Gastroesophageal sphincter (tissue), 4 donors: ENCODE data around the gene CCL17. TPM values are rescaled to one million over a fixed set of nuclear protein-coding genes. Genes with fewer than 3 reads are reported as not detected.

Experiments used
- ATAC-seq: fragments of 150-250 bp; one replicate; pipeline ENCODE4 v1.9.1; 2016; ENCODE audit warnings: mild to moderate bottlenecking, moderate library complexity
- H3K27ac ChIP-seq, 4 donors: fragments of 200-600 bp; sonication (generic) in 3 of 4; 1 replicate in 3 of 4; 2 replicates in 1 of 4; pipeline ENCODE4 v1.5.1; 2016 to 2019
- H3K27me3 ChIP-seq: fragments of 200-600 bp; sonication (generic); one replicate; pipeline ENCODE4 v1.5.1; 2019
- H3K36me3 ChIP-seq, 2 donors: fragments of 200-600 bp; sonication (generic); one replicate each; pipeline ENCODE4 v1.5.1; 2019; ENCODE audit warnings: control low read depth in 1 of 2
- H3K4me1 ChIP-seq, 3 donors: fragments of 200-600 bp; sonication (generic); 1 replicate in 2 of 3; 2 replicates in 1 of 3; pipeline ENCODE4 v1.5.1; 2016 to 2019; ENCODE audit warnings: control low read depth in 2 of 3
- H3K4me3 ChIP-seq, 2 donors: fragments of 200-600 bp; sonication (generic); one replicate each; pipeline ENCODE4 v1.5.1; 2019; ENCODE audit warnings: mild to moderate bottlenecking in 1 of 2, moderate library complexity in 1 of 2
- H3K9me3 ChIP-seq, 3 donors: fragments of 200-600 bp; sonication (generic); one replicate each; pipeline ENCODE4 v1.5.1; 2017 to 2019; ENCODE audit warnings: control low read depth in 2 of 3
- CTCF ChIP-seq, 4 experiments: fragments of 200-600 bp in 2 of 4; fragments of 450-650 bp in 2 of 4; sonication (generic) in 1 of 4; IDR thresholded peaks; one replicate each; pipeline ENCODE4 v1.5.1; 2017 to 2019; ENCODE audit warnings: antibody characterized with exemption in 4 of 4, mild to moderate bottlenecking in 2 of 4, moderate library complexity in 2 of 4
- EP300 ChIP-seq: sonication (generic); formaldehyde crosslinking; IDR thresholded peaks from one replicate; pipeline ENCODE4 v1.6.1; 2017; ENCODE audit warnings: antibody characterized with exemption, mild to moderate bottlenecking
- POLR2A ChIP-seq, 2 donors: fragments of 450-650 bp; IDR thresholded peaks; one replicate each; pipeline ENCODE4 v1.6.1; 2017; ENCODE audit warnings: antibody characterized with exemption in 2 of 2, mild to moderate bottlenecking in 2 of 2, moderate library complexity in 1 of 2
- POLR2AphosphoS5 ChIP-seq: sonication (generic); formaldehyde crosslinking; IDR thresholded peaks from one replicate; pipeline ENCODE4 v1.6.1; 2017; ENCODE audit warnings: antibody characterized with exemption
- WGBS, 2 donors: methylation state at CpG; one replicate each; pipeline ENCODE4 v1.1.5; 2018; ENCODE audit warnings: low coverage in 1 of 2; 5-methylcytosine and 5-hydroxymethylcytosine counted together
- total RNA-seq, 4 donors: library from RNA; depleted of rRNA; stranded (reverse); fragments of >200 nt; gene quantifications; one replicate each; pipeline ENCODE4 v1.1.0, GENCODE V29; 2016

The CCL17 gene
- total RNA-seq, 4 donors from 2014 or later = not detected

DNA sequence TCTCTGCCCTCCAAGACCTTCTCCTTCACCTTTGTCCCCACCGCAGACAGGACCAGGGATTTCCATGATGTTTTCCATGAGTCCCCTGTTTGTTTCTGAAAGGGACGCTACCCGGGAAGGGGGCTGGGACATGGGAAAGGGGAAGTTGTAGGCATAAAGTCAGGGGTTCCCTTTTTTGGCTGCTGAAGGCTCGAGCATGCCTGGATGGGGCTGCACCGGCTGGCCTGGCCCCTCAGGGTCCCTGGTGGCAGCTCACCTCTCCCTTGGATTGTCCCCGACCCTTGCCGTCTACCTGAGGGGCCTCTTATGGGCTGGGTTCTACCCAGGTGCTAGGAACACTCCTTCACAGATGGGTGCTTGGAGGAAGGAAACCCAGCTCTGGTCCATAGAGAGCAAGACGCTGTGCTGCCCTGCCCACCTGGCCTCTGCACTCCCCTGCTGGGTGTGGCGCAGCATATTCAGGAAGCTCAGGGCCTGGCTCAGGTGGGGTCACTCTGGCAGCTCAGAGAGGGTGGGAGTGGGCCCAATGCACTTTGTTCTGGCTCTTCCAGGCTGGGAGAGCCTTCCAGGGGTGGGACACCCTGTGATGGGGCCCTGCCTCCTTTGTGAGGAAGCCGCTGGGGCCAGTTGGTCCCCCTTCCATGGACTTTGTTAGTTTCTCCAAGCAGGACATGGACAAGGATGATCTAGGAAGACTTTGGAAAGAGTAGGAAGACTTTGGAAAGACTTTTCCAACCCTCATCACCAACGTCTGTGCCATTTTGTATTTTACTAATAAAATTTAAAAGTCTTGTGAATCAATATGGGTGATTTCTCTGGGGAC lies 20.1 kb upstream of the CCL17 start:
- 69 to 83% methylated on average over 1 to 4 of the region's 11 CpGs for whole genome bisulfite sequencing, 2 donors
- Histone ChIP-seq H3K4me1 (peaks cover 0 to 70% (median 26%) of the 10 kb centered on the region in 3 donors), H3K4me3 (no peak overlapping the region), H3K9me3 (no peaks in the 10 kb centered on the region), H3K27ac (peak overlapping the region in 3 of 4 donors; percentile 62 to 96 (median 68)), H3K27me3 (no peaks in the 10 kb centered on the region), H3K36me3 (peaks cover 0 to 31% of the 10 kb centered on the region in 2 donors)
- TF ChIP-seq EP300 (no peak), POLR2A (IDR thresholded peaks at IDR 0.05) (no peak), CTCF (IDR thresholded peaks at IDR 0.05) (no peak), POLR2AphosphoS5 (no peak)
- peak; percentile 19 for ATAC-seq

- no peak for ATAC-seq
- Histone ChIP-seq H3K4me1 (peaks cover 0 to 64% (median 26%) of the 10 kb centered on the region in 3 donors), H3K27me3 (no peaks in the 10 kb centered on the region), H3K36me3 (peaks cover 0 to 25% of the 10 kb centered on the region in 2 donors), H3K27ac (peak overlapping the region in 2 of 4 donors; percentile 62 to 96), H3K4me3 (no peak overlapping the region), H3K9me3 (no peaks in the 10 kb centered on the region)
- TF ChIP-seq POLR2AphosphoS5 (no peak), POLR2A (IDR thresholded peaks at IDR 0.05) (no peak), CTCF (IDR thresholded peaks at IDR 0.05) (no peak), EP300 (no peak)
- WGBS, 2 donors = 70 to 83% methylated on average over 4 of the region's 5 CpGs
These were observed 19.5 kb upstream of the CCL17 start for GRCh38 chr16:57385083-57385482.

DNA sequence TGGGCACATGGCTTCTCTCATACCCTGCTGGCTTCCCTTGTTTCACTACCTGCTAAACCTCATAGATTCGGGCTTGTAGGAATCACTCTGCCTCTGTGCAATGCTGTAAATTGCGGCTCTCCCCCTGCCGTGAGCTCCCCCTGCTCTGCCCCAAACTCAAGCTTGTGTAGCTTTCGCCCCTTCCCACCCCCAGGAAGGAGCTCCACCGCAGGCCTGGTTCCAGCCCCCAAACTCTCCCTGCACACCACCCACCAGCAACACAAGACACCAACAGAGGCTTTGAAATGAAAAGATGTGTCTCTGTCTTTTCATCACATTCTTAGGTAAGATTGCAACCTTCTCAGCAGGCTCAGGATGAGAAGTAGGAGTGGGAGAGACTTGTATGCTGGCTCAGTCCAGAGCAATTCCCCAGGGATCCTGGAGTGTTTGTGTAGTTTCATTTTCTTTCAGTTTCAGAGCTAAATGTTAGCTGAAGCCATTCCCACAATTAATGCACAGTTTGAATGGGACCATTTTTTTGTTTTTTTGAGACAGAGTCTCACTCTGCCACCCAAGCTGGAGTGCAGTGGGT lies 18.1 kb upstream of the CCL17 start:
- no peak overlapping the region for H3K4me3 ChIP-seq
- peaks cover 0 to 19% of the 10 kb centered on the region in 2 donors for H3K36me3 ChIP-seq
- TF ChIP-seq CTCF (IDR thresholded peaks at IDR 0.05) = no peak
- no peak for TF ChIP-seq POLR2AphosphoS5
- no peak for TF ChIP-seq POLR2A (IDR thresholded peaks at IDR 0.05)
- TF ChIP-seq EP300 = no peak
- no peaks in the 10 kb centered on the region for H3K9me3 ChIP-seq
- no peak overlapping the region for H3K27ac ChIP-seq
- no peak for ATAC-seq
- WGBS, 2 donors = 73 to 77% methylated on average over 2 to 3 of the region's 5 CpGs
- H3K27me3 ChIP-seq = no peaks in the 10 kb centered on the region
- H3K4me1 ChIP-seq = peaks cover 0 to 57% (median 20%) of the 10 kb centered on the region in 3 donors

DNA sequence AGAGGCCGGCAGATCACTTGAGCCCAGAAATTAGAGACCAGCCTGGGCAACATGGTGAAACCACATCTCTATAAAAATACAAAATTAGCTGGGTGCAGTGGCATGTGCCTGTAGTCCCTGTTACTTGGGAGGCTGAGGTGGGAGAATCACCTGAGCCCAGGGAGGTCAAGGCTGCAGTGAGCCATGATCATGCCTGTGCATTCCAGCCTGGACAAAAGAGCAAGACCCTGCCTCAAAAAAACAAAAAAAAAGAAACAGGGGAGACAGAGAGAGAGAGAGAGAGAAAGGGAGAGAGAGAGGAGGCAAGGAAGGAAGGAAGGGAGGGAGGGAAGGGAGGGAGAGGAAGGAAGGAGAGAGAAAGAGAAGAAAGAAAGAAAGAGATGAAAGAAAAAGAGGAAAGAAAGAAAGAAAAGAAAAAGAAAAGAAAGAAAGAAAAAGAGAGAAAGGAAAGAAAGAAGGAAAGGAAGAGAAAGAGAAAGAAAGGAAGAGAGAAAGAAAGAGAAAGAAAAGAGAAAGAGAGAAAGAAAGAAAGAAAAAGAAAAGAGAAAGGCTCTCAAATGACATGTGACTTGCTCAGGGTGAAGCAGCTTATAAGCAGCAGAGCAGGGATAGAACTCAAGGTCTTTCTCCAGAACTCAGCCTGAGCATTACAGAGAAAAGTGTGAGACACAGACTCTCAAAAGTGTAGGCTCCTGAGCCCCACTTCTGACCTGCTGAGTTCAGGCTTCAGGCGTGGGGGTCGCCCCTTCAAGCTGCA lies 16.8 kb upstream of the CCL17 start:
- peaks cover 0 to 45% (median 20%) of the 10 kb centered on the region in 3 donors for H3K4me1 ChIP-seq
- TF ChIP-seq POLR2AphosphoS5 (no peak), POLR2A (IDR thresholded peaks at IDR 0.05) (no peak), EP300 (no peak), CTCF (IDR thresholded peaks at IDR 0.05) (no peak)
- peaks cover 0 to 7% of the 10 kb centered on the region in 2 donors for H3K36me3 ChIP-seq
- ATAC-seq = no peak
- H3K27me3 ChIP-seq = no peaks in the 10 kb centered on the region
- no peak overlapping the region for H3K27ac ChIP-seq
- H3K4me3 ChIP-seq = no peak overlapping the region
- no peaks in the 10 kb centered on the region for H3K9me3 ChIP-seq
- 86% methylated on average over 3 of the region's 3 CpGs; no CpG with 5 or more reads in 1 of the 2 donors for WGBS, 2 donors
